GM19467 (cell line): ENCODE measurements around the gene LIPA.

Source experiments
- ATAC-seq: cut with Tn5 transposase; IDR thresholded peaks from one replicate; pipeline ENCODE4 v1.9.1; 2021; ENCODE audit warnings: mild to moderate bottlenecking, moderate library complexity; ENCODE audit not compliant: unreplicated experiment

Gene LIPA

DNA sequence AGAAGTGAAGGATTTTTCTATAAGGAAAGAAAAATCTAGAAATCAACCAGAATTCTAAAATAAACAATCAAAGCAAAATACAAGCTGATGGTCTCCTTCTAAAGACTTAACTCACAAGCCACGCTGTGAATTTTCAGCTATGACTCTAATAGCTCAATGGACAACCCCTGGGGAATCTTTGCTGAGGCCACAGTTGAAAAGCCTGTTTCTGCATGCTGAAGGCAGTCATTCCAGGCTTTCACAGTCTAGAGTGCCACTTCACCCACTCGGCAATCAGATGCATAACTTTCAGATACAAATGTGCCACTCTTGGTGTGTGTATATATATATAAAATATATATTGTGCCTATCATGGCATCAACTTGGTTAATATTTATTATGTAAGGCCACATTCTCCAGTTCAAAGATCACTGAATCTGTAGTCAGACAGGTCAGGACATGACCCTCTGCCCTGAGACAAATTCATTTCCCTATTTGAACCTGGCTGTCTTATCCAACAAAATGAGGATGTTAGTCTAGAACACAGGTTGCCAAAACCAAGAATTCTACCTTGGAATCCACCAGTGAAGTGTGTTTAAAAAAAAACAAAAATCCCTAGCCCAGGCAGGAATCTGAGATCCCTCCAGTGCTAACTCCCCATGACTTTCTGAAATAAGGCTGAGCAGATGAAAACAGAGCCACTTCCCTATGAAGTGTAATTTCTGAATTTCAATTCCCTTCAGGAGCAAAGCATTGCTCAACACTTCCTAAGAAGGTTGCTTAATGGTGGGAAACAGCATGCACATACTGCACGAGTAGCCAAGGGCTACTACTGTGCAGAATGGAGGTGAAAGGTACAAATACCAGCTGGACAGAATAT lies 9.9 kb downstream of the LIPA start:
- no peak for ATAC-seq

DNA sequence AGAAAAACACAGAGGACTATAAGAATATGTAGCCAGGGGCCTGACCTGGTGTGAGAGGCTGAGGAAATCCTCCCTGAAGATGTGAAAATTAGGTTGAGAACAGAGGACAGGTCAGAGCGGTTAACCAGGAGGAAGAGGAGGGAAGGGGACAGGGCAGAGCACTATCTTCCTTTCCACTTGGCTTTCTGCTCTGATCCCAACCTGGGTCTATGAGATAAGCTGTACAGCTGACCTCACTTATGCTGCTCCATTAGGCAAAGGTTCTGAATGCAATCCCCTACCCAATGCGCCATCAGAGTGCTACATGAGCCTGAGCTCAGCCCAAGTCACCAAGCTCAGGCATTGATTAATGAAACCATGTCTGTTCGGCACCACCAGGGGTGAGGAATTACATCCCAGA lies 10.5 kb downstream of the LIPA start:
- ATAC-seq: no peak

DNA sequence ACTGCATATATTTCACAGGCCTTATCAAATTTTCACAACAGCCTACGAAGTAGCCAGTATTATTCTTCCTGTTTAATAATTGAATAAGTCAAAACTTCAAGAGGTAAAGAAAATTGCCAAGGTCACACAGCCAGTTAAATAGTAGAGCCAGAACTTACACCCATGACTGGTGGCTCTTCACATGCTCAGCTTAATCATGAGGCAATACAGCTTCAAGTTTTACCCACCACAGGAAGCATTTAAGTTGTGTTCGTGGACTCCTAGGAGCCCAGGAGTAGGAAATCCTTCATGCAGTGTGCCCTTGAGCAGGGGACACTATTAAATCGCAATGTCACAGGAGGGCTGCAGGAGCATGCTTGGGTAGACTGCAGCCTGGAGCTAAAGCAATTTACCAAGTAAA lies 11.1 kb downstream of the LIPA start:
- ATAC-seq: no peak

DNA sequence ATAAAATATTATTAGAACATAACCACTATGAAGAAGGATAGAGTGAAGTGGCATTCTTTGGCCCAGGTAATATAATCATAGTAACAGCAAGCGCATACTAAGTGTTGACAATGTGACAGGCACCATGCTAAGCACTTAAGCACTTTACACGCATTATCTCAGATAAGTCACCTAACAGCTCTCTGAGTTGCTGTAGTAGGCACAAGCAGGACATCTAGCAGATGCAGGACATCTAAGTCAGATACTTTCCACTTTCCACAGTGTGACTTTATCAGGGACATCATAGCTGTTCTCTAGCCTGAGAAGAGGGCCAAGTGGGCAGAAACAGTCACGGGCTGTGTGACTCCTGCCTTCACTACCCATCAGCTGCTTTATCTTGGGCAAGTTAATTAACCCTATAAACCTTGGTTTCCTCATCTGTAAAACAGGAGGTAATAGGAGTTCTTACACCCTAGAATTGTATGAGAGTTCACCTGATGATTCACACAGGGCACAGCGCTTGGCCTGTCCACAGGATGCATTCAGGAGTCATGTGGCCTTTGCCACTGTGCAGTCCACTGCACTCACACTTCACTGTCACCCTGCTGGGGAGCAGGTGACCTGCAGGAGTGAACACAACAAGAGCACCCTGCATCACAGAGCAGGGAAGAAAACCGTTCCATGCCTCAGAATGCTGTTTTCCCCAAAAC lies 12.5 kb downstream of the LIPA start:
- ATAC-seq: no peak

DNA sequence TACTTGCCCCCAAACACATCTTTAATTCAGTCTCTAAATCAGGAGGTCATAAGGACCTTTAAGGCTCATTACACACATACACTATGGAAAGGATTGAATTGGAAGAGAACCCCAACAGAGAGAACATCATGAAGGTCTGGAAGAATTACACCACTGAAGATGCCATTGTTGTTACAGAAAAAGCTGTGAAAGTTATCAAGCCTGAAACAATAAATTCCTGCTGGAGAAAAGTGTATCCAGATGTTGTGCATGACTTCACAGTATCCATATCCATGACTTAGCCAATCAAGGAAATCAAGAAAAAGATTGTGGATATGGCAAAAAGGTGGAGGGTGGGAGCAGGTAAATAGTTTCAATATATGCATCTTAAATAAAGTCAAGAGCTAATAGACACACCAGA lies 13.7 kb downstream of the LIPA start:
- no peak for ATAC-seq

DNA sequence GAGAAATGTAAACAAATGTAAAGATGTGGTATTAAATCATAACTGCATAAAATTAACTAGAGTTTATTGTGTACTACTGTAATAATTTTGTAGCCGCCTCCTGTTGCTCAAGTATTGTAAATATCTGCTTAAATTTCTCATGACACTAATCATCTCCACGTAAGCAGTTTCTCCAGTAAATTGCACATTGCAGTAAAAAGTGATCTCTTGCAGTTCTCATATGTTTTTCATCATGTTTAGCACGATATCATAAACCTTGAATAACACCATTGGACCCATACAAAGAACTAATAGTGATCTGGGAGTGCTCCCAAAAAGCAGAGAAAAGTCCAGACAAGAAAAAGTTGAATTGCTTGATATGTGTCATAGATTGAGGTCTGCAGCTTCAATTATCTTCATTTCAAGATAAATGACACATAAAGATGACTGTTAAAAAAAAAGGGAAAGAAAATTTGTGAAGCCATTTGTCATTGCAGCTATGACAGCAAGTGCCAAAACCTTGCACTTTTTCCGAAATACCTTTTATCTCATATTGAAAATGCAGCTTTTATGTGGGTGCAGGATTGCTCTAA lies 15.3 kb downstream of the LIPA start:
- ATAC-seq: no peak

DNA sequence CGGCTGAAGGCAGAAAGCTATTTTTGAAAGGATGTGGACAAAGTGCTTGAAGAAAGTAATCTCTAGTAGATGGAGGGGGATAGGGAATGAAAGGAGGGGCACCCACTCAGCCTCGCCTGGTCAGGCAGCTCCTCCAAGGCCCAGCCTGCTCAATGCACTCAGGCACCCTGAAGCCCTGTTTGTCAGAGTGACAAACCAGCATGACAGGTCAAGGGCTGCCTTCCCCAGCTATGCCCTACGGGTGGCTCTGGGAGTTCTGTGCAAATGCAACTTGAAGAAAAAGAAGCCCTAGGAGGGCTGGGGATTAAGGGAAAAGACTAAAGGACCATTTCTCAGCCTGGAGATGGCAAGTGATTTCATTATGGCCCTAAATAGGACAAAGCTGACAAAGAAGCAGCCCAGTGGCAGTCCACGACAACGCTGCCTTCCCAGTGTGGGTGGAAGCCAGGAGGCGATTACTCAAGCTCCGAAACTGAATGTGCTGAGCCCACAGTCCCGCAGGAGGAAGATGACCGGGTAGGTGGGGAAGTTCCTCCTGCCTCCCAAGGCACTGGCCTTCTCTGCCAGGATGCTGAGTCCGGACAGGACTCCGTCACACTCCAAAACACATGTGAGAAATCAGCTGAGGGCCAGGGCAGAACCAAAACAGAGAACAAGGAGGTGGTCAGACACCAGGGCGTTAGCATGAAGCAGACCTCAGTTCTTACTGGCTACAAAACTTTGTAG lies 16.3 kb downstream of the LIPA start:
- no peak for ATAC-seq

DNA sequence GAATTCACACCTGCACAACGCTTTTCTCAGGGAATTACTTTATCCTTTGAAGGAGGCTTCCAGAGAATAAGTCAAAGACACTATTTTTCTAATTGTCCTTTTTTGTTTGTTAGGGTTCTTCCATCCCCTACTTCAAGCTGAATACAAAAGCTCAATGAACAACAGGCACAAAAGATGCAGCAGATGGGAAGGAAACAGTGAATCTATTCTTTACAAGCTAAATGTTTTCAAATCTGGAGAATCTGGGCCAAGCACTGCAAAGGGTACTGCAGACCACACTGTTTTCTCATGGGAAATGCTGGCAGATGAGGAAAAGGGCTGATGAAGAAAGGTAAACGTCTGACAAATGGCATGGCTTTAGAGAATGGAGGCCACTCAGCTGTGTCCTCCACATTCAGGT lies 18.5 kb downstream of the LIPA start:
- ATAC-seq: no peak

DNA sequence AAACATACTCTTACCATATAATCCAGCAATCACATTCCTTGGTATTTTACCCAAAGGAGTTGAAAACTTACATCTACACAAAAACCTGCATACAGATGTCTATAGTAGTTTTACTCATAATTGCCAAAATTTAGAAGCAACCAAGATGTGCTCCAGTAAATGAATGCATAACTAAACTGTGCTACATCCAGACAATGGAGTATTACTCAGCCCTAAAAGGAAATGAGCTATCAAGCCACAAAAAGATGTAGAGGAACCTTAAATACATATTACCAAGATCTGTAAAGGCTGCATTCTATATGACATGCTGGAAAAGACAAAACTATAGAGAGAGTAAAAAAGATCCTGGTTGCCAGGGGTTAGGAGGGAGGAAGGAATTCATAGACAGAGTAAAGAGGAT lies 22.6 kb downstream of the LIPA start:
- ATAC-seq: no peak

DNA sequence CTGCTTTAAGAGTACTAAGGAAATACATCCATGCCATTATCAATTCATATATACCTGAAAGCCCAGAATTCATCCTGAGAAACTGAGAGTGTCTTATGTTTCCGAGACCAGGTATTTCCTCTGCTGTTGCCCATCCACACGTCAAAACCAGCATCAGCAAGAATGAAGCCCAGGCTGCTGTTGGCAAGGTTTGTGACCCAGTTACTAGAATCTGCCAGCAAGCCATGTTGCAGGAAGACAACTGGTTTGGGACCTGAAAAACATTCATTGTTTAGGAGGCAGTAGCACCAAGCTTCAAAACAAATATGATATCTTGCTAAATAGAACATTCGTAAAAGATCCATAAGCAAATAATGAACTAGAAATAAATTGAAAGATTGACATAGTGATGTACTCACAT lies 23.4 kb downstream of the LIPA start:
- no peak for ATAC-seq

DNA sequence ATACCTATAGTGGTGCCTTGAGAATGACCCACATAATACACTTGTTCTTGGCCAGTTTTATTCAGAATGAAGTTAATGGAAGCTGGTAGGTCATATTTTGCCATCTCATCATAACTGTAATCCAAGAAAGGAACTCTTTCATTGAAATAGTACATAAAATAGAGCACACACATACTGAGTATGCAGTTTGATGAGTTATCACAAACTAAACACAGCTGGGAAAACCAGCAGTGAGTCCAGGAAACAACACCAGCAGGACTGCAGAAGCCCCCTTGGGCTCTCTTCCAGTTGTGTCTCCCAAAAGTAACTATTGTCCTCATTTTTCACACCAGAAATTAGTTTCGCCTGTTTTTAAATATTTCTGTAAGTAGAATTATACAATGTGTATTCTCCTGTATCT lies 24.7 kb downstream of the LIPA start:
- no peak for ATAC-seq

DNA sequence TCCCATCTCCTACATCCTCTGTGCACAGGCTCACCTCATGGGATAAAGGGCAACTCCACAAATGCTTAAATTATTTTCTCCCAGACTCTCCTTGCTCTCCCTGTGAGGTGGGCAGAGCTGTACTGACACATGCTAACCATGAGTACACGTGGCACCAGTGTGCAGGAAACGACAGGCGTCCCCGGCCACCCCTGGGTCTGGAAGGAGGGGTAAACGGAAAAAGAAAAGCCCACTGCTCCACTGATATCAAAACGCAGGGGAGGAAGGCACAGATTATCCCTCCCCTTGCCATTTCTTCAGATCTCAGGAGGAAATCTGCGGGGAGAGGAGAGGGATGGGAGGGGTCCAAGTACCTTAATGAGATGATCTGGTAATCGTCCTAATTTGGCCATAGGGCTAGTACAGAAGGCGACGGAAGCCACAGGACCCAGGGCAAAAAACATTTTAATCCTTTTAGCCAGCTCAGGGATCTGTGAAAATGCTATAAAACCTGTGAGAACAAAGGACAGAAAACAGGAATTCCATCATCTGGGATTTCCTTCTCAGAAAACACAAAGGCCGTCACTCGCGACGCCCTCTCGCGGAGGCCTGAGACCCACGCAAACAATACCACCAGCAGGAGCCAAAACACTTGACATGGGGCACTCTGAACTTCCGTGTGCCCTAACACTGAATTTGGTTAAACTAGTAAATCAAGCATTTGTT lies 26.7 kb downstream of the LIPA start:
- no peak for ATAC-seq

DNA sequence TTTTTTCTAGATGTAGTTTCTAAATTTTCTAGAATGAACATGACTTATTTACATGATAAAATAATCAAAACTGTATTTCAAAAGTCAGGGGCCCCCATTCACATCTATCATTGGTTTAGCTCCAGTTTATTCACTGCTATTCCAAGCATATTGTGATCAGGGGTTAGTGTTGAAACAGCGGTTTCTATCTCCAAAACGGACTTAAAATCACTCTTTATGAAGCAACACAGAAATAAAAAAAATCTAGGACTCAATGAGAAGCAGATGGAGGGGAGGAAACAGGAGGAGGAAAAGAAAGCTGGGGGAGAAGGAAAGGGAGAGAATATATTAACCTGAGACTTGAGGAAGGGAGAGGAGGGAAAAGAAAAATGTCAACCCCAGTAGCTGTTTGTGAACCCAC lies 29.7 kb downstream of the LIPA start:
- no peak for ATAC-seq

DNA sequence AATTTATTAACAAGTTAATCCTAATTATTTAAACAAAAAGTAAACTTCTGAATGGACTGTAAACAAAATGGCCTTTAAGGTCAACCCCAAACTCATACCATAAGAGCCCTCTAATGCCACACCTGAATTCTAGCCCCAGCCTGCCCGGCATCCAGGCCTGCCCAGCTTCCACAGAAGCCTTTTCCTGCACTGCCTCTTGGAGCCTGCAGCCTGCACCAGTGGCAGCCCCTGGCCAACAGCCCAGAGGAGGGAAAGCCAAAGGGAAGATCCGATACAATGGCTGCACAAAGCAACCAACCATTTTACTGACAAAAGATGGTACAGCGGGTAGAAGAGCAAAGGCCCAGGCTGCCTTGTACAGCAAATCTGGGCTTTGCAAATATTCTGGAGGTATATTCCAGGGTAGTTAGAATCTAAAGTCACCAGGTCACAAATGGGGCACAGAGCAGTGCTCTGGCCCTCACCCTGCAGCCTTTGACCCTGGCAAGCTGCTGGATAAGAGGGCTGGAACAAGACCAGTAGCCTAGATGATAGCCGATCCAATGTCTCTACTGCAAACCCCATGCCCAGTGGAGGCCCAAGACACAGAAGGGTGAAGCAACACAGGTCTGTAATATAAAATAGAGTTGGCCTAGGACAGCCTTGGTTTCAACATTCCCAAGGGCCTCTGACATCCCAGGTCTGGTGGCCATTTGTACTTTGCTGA lies 31.9 kb downstream of the LIPA start:
- ATAC-seq: no peak

DNA sequence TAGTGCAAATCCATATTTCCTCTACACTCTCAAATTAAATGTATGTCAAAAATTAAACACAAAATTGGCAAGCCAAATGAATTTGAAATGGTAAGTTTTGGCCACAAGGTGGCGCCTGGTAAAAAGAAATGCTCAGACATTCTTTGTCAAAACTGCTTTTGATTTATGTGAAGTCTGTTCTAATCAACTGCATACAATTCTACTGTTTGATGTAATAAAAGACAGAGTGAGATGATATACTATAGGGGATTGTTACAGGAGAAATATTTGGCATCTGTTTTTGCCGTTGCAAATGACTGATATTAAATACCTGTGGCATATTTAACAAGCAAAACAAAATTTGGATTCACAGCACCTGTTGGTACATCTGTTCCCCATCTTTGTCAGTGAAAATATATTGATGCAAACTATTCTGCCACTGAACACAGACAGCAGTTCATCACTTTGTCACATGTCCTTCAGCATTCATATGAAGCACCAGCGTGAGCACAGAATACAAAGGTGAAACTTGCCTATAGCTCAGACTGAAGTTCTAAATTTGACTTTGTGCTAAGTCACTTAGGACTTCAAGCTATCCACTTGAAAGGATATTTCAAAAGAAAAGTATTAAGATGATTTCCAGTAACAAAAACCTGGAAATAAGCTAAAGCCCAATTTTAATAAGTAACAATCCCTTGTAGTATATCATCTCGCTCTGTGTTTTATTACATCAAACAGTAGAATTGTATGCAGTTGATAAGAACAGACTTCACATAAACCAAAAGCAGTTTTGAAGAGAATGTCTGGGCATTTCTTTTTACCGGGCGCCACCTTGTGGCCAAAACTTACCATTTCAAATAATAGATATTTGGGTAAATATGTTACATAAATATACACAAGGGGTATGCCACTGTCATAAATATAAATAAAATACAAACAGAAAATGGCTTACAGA lies 34.3 kb downstream of the LIPA start:
- no peak for ATAC-seq

DNA sequence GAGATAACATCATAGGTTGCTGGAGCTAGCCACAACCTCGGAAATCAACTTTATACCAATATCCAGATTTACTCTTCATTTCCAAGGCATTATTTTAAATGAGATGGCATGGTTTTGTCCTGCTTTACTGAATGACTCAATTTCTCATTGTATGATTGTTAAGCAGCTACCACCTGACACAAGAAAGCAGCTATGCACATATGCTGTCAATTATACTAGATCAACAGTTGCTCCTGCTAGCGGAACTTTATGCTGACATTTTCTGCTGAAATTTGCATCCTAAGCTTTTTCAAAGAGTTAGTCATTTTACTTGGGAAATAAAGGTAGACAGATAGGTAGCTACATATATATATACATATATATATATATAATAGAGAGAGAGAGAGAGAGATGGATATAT lies 35.5 kb downstream of the LIPA start:
- no peak for ATAC-seq

DNA sequence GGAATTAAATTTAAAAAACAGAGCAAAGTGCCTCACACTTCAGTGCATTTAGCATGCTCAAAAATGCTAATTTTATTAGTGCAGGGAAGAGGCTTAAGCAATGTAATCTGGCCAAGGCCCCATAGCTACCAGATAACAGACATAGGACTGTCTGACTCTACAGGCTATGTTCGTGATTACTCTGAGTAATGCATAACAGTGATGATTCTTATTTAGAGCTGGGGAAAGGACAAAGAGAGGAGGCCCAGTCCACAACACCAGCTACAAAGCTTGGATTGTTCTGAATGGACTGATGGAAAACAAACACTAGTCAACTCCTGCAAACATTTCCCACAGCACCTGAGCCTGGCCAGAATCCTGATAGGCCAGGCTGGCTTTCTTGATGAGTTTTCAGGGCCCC lies 36.1 kb downstream of the LIPA start:
- no peak for ATAC-seq

DNA sequence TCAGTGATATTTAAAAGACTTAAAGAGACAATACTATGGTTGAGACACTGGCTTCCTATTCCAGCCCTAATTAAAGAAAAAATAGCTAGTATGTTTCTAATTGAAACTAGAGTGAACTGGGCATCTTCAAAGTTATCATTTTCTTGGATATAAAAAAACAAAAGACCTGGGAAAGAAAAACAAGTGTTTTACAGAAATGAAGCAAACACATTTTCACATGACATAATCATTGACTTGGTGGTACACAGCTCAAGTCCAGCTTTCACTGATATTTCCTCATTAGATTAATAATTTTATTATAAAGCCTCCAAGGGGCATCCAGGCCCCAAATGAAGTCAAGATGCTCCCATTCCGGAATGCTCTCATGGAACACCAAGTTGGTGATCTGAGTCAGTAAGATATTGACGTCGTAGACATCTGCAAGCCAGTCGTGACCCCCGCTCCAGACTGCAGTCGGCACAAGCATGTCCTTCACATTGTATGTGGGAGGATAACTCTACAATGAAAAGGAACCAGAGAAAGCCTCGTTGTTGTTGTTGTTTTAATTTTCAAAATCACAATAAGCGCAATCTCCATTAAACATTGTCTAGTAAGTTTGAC lies 36.9 kb downstream of the LIPA start:
- ATAC-seq: no peak
